Measurements from ENCODE around the gene LRP6.

DNA sequence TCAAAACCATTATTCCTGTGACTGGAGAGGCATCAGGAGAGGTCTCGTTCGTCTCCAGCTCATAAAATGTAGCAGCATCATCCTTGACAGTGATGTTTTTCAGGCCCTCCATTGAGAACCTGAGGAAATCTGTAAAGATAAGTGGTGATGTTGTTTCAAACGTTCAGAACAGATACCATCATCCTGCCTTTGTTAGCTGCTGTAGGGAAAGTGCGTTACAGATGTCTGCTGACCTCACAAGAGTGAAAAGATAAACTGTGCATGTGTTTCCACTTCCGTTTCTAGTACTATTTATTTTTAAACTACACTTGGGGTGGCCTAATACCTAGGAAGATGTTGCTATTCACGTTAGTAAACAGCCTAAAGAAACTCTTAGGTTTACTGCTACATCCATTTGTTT lies 167.7 kb downstream of the LRP6 start:
- TF ChIP-seq CTCF (conservative IDR thresholded peaks at IDR 0.05; ENCODE audit: low read depth in 2 of 2) = no peak
- no peak for TF ChIP-seq EZH2 (IDR thresholded peaks at IDR 0.05; ENCODE audit: low read depth, unreplicated experiment)
- no peak for TF ChIP-seq POLR2AphosphoS5 (IDR thresholded peaks at IDR 0.05; ENCODE audit: low read depth)
- no peak for TF ChIP-seq EZH2phosphoT487 (IDR thresholded peaks at IDR 0.05; ENCODE audit: unreplicated experiment)
- TF ChIP-seq ETS1 (IDR thresholded peaks at IDR 0.05) = no peak
- no peak for TF ChIP-seq JUNB (IDR thresholded peaks at IDR 0.05; ENCODE audit: unreplicated experiment)
- no peak for TF ChIP-seq REST (IDR thresholded peaks at IDR 0.05; ENCODE audit: unreplicated experiment)
- TF ChIP-seq ZNF331 (CRISPR knock-in tag; IDR thresholded peaks at IDR 0.05; ENCODE audit: low read depth) = no peak
- no peak for TF ChIP-seq STAT1 (IDR thresholded peaks at IDR 0.05; ENCODE audit: unreplicated experiment)
- TF ChIP-seq ZNF462 (CRISPR knock-in tag; IDR thresholded peaks at IDR 0.05) = no peak
